Liver (tissue), 9 donors: ENCODE results near the gene HRCT1. TPM values are rescaled to one million over a fixed set of nuclear protein-coding genes. Genes with fewer than 3 reads are reported as not detected.

Experiments
- DNase-seq: peaks from one replicate; pipeline ENCODE4 v3.0.0-alpha.2; 2017; ENCODE audit warnings: low spot score
- H3K27ac ChIP-seq, 2 donors: one replicate each; pipeline ENCODE4 v1.7.0; 2013; ENCODE audit warnings: inconsistent platforms in 2 of 2, low read length in 2 of 2, control low read depth in 1 of 2, low read depth in 1 of 2, mild to moderate bottlenecking in 1 of 2
- H3K27me3 ChIP-seq, 4 donors: one replicate each; pipeline versions ENCODE4 v1.6.1 to v1.7.0; 2013; ENCODE audit warnings: low read length in 3 of 4, inconsistent platforms in 1 of 4, mild to moderate bottlenecking in 1 of 4, moderate library complexity in 1 of 4; ENCODE audit not compliant: control insufficient read depth in 4 of 4, insufficient read depth in 4 of 4
- H3K36me3 ChIP-seq, 4 donors: one replicate each; pipeline versions ENCODE4 v1.6.1 to v1.7.0; 2013; ENCODE audit warnings: low read length in 3 of 4, mild to moderate bottlenecking in 3 of 4, low read depth in 1 of 4, moderate library complexity in 1 of 4; ENCODE audit not compliant: control insufficient read depth in 4 of 4, insufficient read depth in 3 of 4
- H3K4me1 ChIP-seq, 4 donors: one replicate each; pipeline versions ENCODE4 v1.6.1 to v1.7.0; 2013; ENCODE audit warnings: low read length in 3 of 4, mild to moderate bottlenecking in 3 of 4, moderate library complexity in 1 of 4; ENCODE audit not compliant: control insufficient read depth in 4 of 4, insufficient read depth in 4 of 4
- H3K4me3 ChIP-seq, 3 donors: one replicate each; pipeline versions ENCODE4 v1.6.1 to v1.7.0; 2013; ENCODE audit warnings: low read length in 3 of 3, control low read depth in 1 of 3, low read depth in 1 of 3, mild to moderate bottlenecking in 1 of 3
- H3K9ac ChIP-seq, 2 donors: one replicate each; pipeline ENCODE4 v1.7.0; 2013; ENCODE audit warnings: low read length in 2 of 2, mild to moderate bottlenecking in 2 of 2, moderate library complexity in 2 of 2, control low read depth in 1 of 2, low read depth in 1 of 2
- H3K9me3 ChIP-seq, 4 donors: one replicate each; pipeline versions ENCODE4 v1.6.1 to v1.7.0; 2013; ENCODE audit warnings: low read length in 3 of 4; ENCODE audit not compliant: control insufficient read depth in 4 of 4
- FOXA1 ChIP-seq: IDR thresholded peaks from 2 replicates; pipeline ENCODE4 v1.6.1; 2016; ENCODE audit warnings: antibody characterized with exemption
- GABPA ChIP-seq, 2 donors: IDR thresholded peaks in 1 of 2; conservative IDR thresholded peaks in 1 of 2; 2 replicates each; pipeline ENCODE4 v1.6.1; 2016; ENCODE audit warnings: antibody characterized with exemption in 2 of 2, mild to moderate bottlenecking in 1 of 2, moderate library complexity in 1 of 2
- JUND ChIP-seq, 2 donors: IDR thresholded peaks; 2 replicates each; pipeline ENCODE4 v1.6.1; 2016; ENCODE audit warnings: antibody characterized with exemption in 2 of 2
- NR2F2 ChIP-seq: IDR thresholded peaks from 2 replicates; pipeline ENCODE4 v1.6.1; 2016; ENCODE audit warnings: antibody characterized with exemption
- REST ChIP-seq: IDR thresholded peaks from 2 replicates; pipeline ENCODE4 v1.6.1; 2016; ENCODE audit warnings: antibody characterized with exemption, mild to moderate bottlenecking
- TAF1 ChIP-seq: conservative IDR thresholded peaks from 2 replicates; pipeline ENCODE4 v1.6.1; 2016; ENCODE audit warnings: antibody characterized with exemption, mild to moderate bottlenecking
- ZBTB33 ChIP-seq: IDR thresholded peaks from 2 replicates; pipeline ENCODE4 v1.6.1; 2016; ENCODE audit warnings: antibody characterized with exemption
- WGBS: extraction: QIAGEN DNeasy Blood & Tissue Kit; methylation state at CpG from one replicate; pipeline ENCODE4 v1.1.7; 2013; 5-methylcytosine and 5-hydroxymethylcytosine counted together
- polyA plus RNA-seq, 2 donors: library from polyadenylated mRNA; stranded (reverse) in 1 of 2; unstranded in 1 of 2; fragments of 200-250 nt in 1 of 2; fragments of >200 nt in 1 of 2; fragmentation: Nextera tagmentation in 1 of 2; extraction: Ambion mirVana in 1 of 2; gene quantifications; one replicate each; pipeline versions ENCODE4 v1.2.1 to v1.2.3, GENCODE V29; 2013 to 2015
- total RNA-seq, 2 donors: library from RNA; depleted of rRNA; stranded (reverse); fragments of >200 nt; gene quantifications; one replicate each; pipeline ENCODE4 v1.2.3, GENCODE V29; 2014
- TF ChIP-seq, protein P1 (sequence below): IDR thresholded peaks from 2 replicates; pipeline ENCODE4 v1.6.1; 2016; ENCODE audit warnings: antibody characterized with exemption
- TF ChIP-seq, protein P2 (sequence below): IDR thresholded peaks from 2 replicates; pipeline ENCODE4 v1.6.1; 2016; ENCODE audit warnings: antibody characterized with exemption
- donor health status: healthy.
- donor health status: healthy.
- donor health status: healthy.
- donor health status: healthy.
- donor health status: healthy.

HRCT1 gene
- total and polyA plus RNA-seq, 4 donors: 0.08 to 2.9 (median 0.27) TPM

DNA sequence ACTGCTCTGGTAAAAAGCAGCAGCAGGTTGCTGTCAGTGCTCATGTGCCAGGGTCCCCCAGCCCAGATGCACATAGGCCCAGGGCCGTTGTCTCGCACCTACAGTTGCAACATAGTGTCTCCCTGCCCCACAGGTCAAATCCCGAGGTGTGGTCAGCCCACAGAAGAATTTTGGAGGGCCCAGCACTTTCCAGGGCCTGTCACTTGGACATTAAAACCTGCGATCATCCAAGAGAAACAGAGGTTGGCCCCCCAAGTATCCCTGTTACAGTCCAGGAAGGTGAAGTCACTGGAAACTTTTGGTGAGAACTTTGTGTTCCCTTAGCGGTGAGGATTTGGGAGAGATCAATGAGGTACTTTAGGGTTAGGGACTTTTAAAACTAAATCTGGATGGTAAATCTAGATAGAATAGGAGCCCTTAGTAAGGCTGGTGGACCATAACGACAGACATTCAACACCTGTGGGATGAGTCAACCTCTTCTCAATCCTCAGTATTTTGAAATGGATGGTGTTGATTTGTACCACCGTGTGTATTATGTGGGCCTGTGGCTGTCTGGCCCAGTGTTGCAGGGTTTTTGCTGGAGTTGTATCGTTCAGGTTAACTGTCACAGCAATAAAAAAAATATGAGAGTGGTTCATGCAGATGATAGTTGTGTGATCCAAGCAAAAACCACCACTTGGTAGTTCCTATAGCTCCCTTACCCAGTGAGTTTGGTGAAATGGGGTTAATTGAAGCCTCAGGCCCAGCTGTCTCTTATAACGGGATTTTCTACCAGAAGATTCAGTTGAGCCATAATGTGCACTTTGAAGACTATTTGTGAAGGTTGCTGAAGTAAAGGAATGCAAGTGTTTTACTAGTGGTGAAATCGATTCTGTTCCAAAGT, 32.7 kb downstream of the HRCT1 start:
- no peak overlapping the region for H3K27ac ChIP-seq
- H3K4me3 ChIP-seq: no peak overlapping the region
- DNase-seq: no peak
- no peaks in the 10 kb centered on the region for H3K27me3 ChIP-seq
- H3K4me1 ChIP-seq: peaks cover 0 to 9% (median 4%) of the 10 kb centered on the region in 4 donors
- TF ChIP-seq FOXA1: no peak
- no peak for TF ChIP-seq TAF1
- no peak for TF ChIP-seq GABPA (IDR thresholded peaks at IDR 0.05 in 1 of 2, conservative IDR thresholded peaks at IDR 0.05 in 1 of 2)
- TF ChIP-seq, protein P1, sequence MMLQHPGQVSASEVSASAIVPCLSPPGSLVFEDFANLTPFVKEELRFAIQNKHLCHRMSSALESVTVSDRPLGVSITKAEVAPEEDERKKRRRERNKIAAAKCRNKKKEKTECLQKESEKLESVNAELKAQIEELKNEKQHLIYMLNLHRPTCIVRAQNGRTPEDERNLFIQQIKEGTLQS: no peak
- TF ChIP-seq JUND (IDR thresholded peaks at IDR 0.05): no peak
- TF ChIP-seq, protein P2, sequence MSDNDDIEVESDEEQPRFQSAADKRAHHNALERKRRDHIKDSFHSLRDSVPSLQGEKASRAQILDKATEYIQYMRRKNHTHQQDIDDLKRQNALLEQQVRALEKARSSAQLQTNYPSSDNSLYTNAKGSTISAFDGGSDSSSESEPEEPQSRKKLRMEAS: no peak
- TF ChIP-seq ZBTB33: no peak
- TF ChIP-seq REST: no peak
- no peak for TF ChIP-seq NR2F2
- no peak overlapping the region for H3K9ac ChIP-seq
- H3K36me3 ChIP-seq: no peaks in the 10 kb centered on the region
- no peaks in the 10 kb centered on the region for H3K9me3 ChIP-seq
- WGBS: 84% methylated on average over 10 of the region's 10 CpGs

GRCh38 chr9:35939679-35940250, 33.8 kb downstream of the HRCT1 start:
- H3K4me3 ChIP-seq: no peak overlapping the region
- no peaks in the 10 kb centered on the region for H3K9me3 ChIP-seq
- H3K9ac ChIP-seq: no peak overlapping the region
- H3K27ac ChIP-seq: no peak overlapping the region
- peaks cover 0 to 9% (median 4%) of the 10 kb centered on the region in 4 donors for H3K4me1 ChIP-seq
- H3K36me3 ChIP-seq: no peaks in the 10 kb centered on the region
- WGBS: 93% methylated on average over 8 of the region's 8 CpGs
- TF ChIP-seq, protein P1: no peak
- no peaks in the 10 kb centered on the region for H3K27me3 ChIP-seq
- no peak for DNase-seq
